NOMO-1 (cell line): ENCODE measurements around the gene GALNT12.

ENCODE experiments used
- DNase-seq, 2 experiments: peaks; one replicate each; lab custom pipeline; 2025; ENCODE audit not compliant: unreplicated experiment in 2 of 2; lab: John Stamatoyannopoulos, UW

Gene GALNT12

DNA sequence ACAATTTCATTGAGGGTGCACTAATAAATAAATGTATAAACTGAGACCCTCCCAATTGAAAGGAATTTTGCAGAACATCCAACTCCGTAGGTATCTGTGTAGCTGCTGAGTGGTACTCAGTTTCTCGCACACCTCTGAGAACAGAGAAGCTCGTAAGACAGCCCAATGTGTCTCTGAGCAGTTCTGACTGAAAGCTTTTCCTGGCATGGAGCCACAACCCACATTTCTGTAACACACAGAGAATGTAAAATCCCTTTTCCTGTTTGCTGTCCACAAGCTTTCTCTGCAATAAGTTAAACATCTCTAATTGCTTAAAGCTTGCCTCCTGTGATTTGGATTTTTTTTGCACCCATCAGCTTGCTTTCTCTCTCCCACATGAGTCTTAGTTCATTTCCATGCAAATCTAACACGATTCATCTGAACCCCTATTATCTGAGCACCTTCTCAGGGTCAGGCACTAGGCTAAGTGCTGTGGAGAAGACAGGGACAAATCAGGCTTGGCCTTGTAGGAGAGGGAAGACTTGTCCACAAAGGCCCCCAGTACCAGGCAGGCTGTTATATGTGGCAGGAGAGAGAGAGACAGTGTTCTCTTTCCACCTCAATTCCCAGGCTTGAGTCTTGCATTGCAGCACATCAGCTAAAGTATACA, 92.1 kb downstream of the GALNT12 start:
- DNase-seq: no peak
